Naive B cell (primary cell): ENCODE data around the gene TRNP1. TPM values are rescaled to one million over a fixed set of nuclear protein-coding genes. Genes with fewer than 3 reads are reported as not detected.

Source experiments
- polyA plus RNA-seq, 6 donors: library from polyadenylated mRNA; unstranded; fragments of 300-500 nt; fragmentation: Illumina TruSeq; gene quantifications; one replicate each; pipeline ENCODE4 v1.2.3, GENCODE V29; 2021; ENCODE audit warnings: low read depth in 6 of 6

The TRNP1 gene
- polyA plus RNA-seq, 6 donors from 2014 or later: not detected

Other genes with a start within 250 kb of the TRNP1 start
- 10 to 100 TPM in 4 of 6 donors, 1 to 10 TPM in 2; 7.8 to 14.2 (median 10.8) TPM for gene PIGV, start 205.7 kb upstream of the TRNP1 start, polyA plus RNA-seq
- 1 to 10 TPM; 2.2 to 7.9 (median 2.4) TPM for gene ZDHHC18, start 167.0 kb upstream of the TRNP1 start, polyA plus RNA-seq
- not detected for gene SFN, start 130.5 kb upstream of the TRNP1 start, polyA plus RNA-seq
- 10 to 100 TPM in 3 of 6 donors, 1 to 10 TPM in 3; 3.4 to 15.1 (median 10.1) TPM for gene GPN2, start 103.4 kb upstream of the TRNP1 start, polyA plus RNA-seq
- 10 to 100 TPM; 11.0 to 22.1 (median 15.5) TPM for gene GPATCH3, start 93.2 kb upstream of the TRNP1 start, polyA plus RNA-seq
- gene NR0B2, start 79.7 kb upstream of the TRNP1 start, polyA plus RNA-seq: not detected
- gene NUDC, start 71.9 kb upstream of the TRNP1 start, polyA plus RNA-seq: 100 to 1,000 TPM in 1 of 6 donors, 10 to 100 TPM in 5; 73.5 to 110 (median 86.7) TPM
- 1 to 10 TPM in 5 of 6 donors, not detected in 1; 1.2 to 2.5 (median 2.2) TPM for gene KDF1, start 33.2 kb upstream of the TRNP1 start, polyA plus RNA-seq
- not detected for gene TENT5B, start 19.2 kb downstream of the TRNP1 start, polyA plus RNA-seq
- gene SLC9A1, start 161.4 kb downstream of the TRNP1 start, polyA plus RNA-seq: 1 to 10 TPM; 3.1 to 9.3 (median 4.0) TPM
- gene WDTC1, start 240.9 kb downstream of the TRNP1 start, polyA plus RNA-seq: 10 to 100 TPM in 1 of 6 donors, 1 to 10 TPM in 5; 2.0 to 11.2 (median 8.2) TPM